WTC11 (cell line): ENCODE data around the gene ENTPD1. TPM values are rescaled to one million over a fixed set of nuclear protein-coding genes. Genes with fewer than 3 reads are reported as not detected.

Source experiments
- ATAC-seq: fragments of 200-7000 bp; cut with Tn5 transposase; 2 replicates; pipeline ENCODE4 v1.10.0; 2021; ENCODE audit warnings: mild to moderate bottlenecking, moderate library complexity
- CTCF ChIA-PET: fragments of 300-600 bp; sonication (Branson Sonifier 250); formaldehyde crosslinking; loops from one replicate; lab custom pipeline; 2021; ENCODE audit warnings: antibody characterized with exemption; lab: Charles Lee
- POLR2A ChIA-PET: fragments of 350-600 bp; sonication (Branson Sonifier 250); formaldehyde crosslinking; loops from one replicate; lab custom pipeline; 2021; ENCODE audit warnings: antibody characterized with exemption; lab: Charles Lee
- DNase-seq: peaks from one replicate; pipeline ENCODE4 v3.0.0; 2021; ENCODE audit warnings: low spot score
- H3K27ac Mint-ChIP-seq: 2 replicates; pipeline ENCODE4 v1.8.0; 2021; ENCODE audit warnings: mixed read lengths
- H3K27me3 Mint-ChIP-seq: 2 replicates; pipeline ENCODE4 v1.8.0; 2021; ENCODE audit warnings: low read depth, mild to moderate bottlenecking, moderate library complexity, mixed read lengths
- H3K36me3 Mint-ChIP-seq: 2 replicates; pipeline ENCODE4 v1.8.0; 2021; ENCODE audit warnings: mixed read lengths
- H3K4me1 Mint-ChIP-seq: 2 replicates; pipeline ENCODE4 v1.8.0; 2022; ENCODE audit warnings: mixed read lengths
- H3K4me3 Mint-ChIP-seq: 2 replicates; pipeline ENCODE4 v1.8.0; 2021; ENCODE audit warnings: mild to moderate bottlenecking, moderate library complexity, mixed read lengths
- H3K9me3 Mint-ChIP-seq: 2 replicates; pipeline ENCODE4 v1.8.0; 2021; ENCODE audit warnings: mixed read lengths
- ARID4B ChIP-seq: sonication (generic); formaldehyde crosslinking; IDR thresholded peaks from 2 replicates; pipeline ENCODE4 v1.8.0; 2023; ENCODE audit warnings: missing genetic modification reagents, mild to moderate bottlenecking, borderline replicate concordance
- ATF1 ChIP-seq: sonication (generic); formaldehyde crosslinking; IDR thresholded peaks from 2 replicates; pipeline ENCODE4 v1.8.1; 2023; ENCODE audit warnings: mild to moderate bottlenecking, moderate library complexity, missing genetic modification reagents
- ATF3 ChIP-seq: sonication (generic); formaldehyde crosslinking; conservative IDR thresholded peaks from 2 replicates; pipeline ENCODE4 v1.8.1; 2022; ENCODE audit warnings: mild to moderate bottlenecking, missing genetic modification reagents
- CREB1 ChIP-seq: sonication (generic); formaldehyde crosslinking; IDR thresholded peaks from 2 replicates; pipeline ENCODE4 v1.8.0; 2023; ENCODE audit warnings: mild to moderate bottlenecking, missing genetic modification reagents
- CREM ChIP-seq: sonication (generic); formaldehyde crosslinking; IDR thresholded peaks from 2 replicates; pipeline ENCODE4 v1.8.1; 2022; ENCODE audit warnings: mild to moderate bottlenecking, missing genetic modification reagents, moderate library complexity
- E2F5 ChIP-seq: sonication (generic); formaldehyde crosslinking; IDR thresholded peaks from 2 replicates; pipeline ENCODE4 v1.8.1; 2022; ENCODE audit warnings: mild to moderate bottlenecking, moderate library complexity, missing genetic modification reagents
- ESRRA ChIP-seq: sonication (generic); formaldehyde crosslinking; IDR thresholded peaks from 2 replicates; pipeline ENCODE4 v1.8.1; 2022; ENCODE audit warnings: mild to moderate bottlenecking, missing genetic modification reagents, borderline replicate concordance
- ETV6 ChIP-seq: sonication (generic); formaldehyde crosslinking; IDR thresholded peaks from 2 replicates; pipeline ENCODE4 v1.8.1; 2022; ENCODE audit warnings: mild to moderate bottlenecking, missing genetic modification reagents
- GABPB1 ChIP-seq: sonication (generic); formaldehyde crosslinking; IDR thresholded peaks from 2 replicates; pipeline ENCODE4 v1.8.1; 2023; ENCODE audit warnings: mild to moderate bottlenecking, missing genetic modification reagents
- GTF2I ChIP-seq: fragments of 250-450 bp; sonication (Bioruptor Pico); conservative IDR thresholded peaks from 2 replicates; pipeline ENCODE4 v1.4.0; 2021; ENCODE audit warnings: mild to moderate bottlenecking
- HMGXB4 ChIP-seq: sonication (generic); formaldehyde crosslinking; IDR thresholded peaks from 2 replicates; pipeline ENCODE4 v1.8.1; 2023; ENCODE audit warnings: mild to moderate bottlenecking, moderate library complexity, missing genetic modification reagents
- IRF2 ChIP-seq: sonication (generic); formaldehyde crosslinking; IDR thresholded peaks from 2 replicates; pipeline ENCODE4 v1.8.0; 2022; ENCODE audit warnings: low read depth, missing genetic modification reagents, borderline replicate concordance
- KAT7 ChIP-seq: sonication (generic); formaldehyde crosslinking; IDR thresholded peaks from 2 replicates; pipeline ENCODE4 v1.8.1; 2023; ENCODE audit warnings: missing genetic modification reagents, mild to moderate bottlenecking, borderline replicate concordance
- MXD4 ChIP-seq: fragments of 250-450 bp; sonication (Bioruptor Pico); IDR thresholded peaks from 2 replicates; pipeline ENCODE4 v1.8.0; 2021; ENCODE audit warnings: mild to moderate bottlenecking, moderate library complexity, borderline replicate concordance
- MYBL2 ChIP-seq: sonication (generic); formaldehyde crosslinking; IDR thresholded peaks from 2 replicates; pipeline ENCODE4 v1.8.1; 2023; ENCODE audit warnings: mild to moderate bottlenecking, moderate library complexity, missing genetic modification reagents
- NFATC4 ChIP-seq: fragments of 250-450 bp; sonication (Bioruptor Pico); IDR thresholded peaks from 2 replicates; pipeline ENCODE4 v1.9.0; 2021; ENCODE audit warnings: mild to moderate bottlenecking
- NFE2L1 ChIP-seq: sonication (generic); formaldehyde crosslinking; IDR thresholded peaks from 2 replicates; pipeline ENCODE4 v1.8.1; 2023; ENCODE audit warnings: missing genetic modification reagents
- OVOL2 ChIP-seq: fragments of 250-450 bp; sonication (Bioruptor Pico); IDR thresholded peaks from 2 replicates; pipeline ENCODE4 v1.9.0; 2021; ENCODE audit warnings: mild to moderate bottlenecking, borderline replicate concordance
- PRRX2 ChIP-seq: fragments of 250-450 bp; sonication (Bioruptor Pico); IDR thresholded peaks from 2 replicates; pipeline ENCODE4 v1.8.0; 2021; ENCODE audit warnings: mild to moderate bottlenecking
- RELA ChIP-seq: sonication (generic); formaldehyde crosslinking; IDR thresholded peaks from 2 replicates; pipeline ENCODE4 v1.8.1; 2022; ENCODE audit warnings: missing genetic modification reagents, mild to moderate bottlenecking, borderline replicate concordance
- RORB ChIP-seq: fragments of 250-450 bp; sonication (Bioruptor Pico); IDR thresholded peaks from 2 replicates; pipeline ENCODE4 v1.9.0; 2021; ENCODE audit warnings: mild to moderate bottlenecking
- SP1 ChIP-seq: sonication (generic); formaldehyde crosslinking; conservative IDR thresholded peaks from 2 replicates; pipeline ENCODE4 v1.8.1; 2022; ENCODE audit warnings: missing genetic modification reagents
- TEAD1 ChIP-seq: sonication (generic); formaldehyde crosslinking; IDR thresholded peaks from 2 replicates; pipeline ENCODE4 v1.8.0; 2022; ENCODE audit warnings: mild to moderate bottlenecking, missing genetic modification reagents
- ZNF121 ChIP-seq: sonication (generic); formaldehyde crosslinking; IDR thresholded peaks from 2 replicates; pipeline ENCODE4 v1.8.0; 2023; ENCODE audit warnings: missing genetic modification reagents
- ZNF232 ChIP-seq: sonication (generic); formaldehyde crosslinking; IDR thresholded peaks from 2 replicates; pipeline ENCODE4 v1.8.0; 2022; ENCODE audit warnings: mild to moderate bottlenecking, missing genetic modification reagents
- ZNF317 ChIP-seq: sonication (generic); formaldehyde crosslinking; IDR thresholded peaks from 2 replicates; pipeline ENCODE4 v1.8.1; 2023; ENCODE audit warnings: low read depth, mild to moderate bottlenecking, moderate library complexity, missing genetic modification reagents, borderline replicate concordance
- ZNF416 ChIP-seq: fragments of 250-450 bp; sonication (Bioruptor Pico); IDR thresholded peaks from 2 replicates; pipeline ENCODE4 v1.9.0; 2021; ENCODE audit warnings: mild to moderate bottlenecking, inconsistent platforms
- total RNA-seq: library from RNA; stranded (reverse); gene quantifications from 3 replicates; pipeline ENCODE4 v1.2.3, GENCODE V29; 2021
- TF ChIP-seq, protein P1 (sequence below): fragments of 250-450 bp; sonication (Bioruptor Pico); conservative IDR thresholded peaks from 2 replicates; pipeline ENCODE4 v1.9.0; 2021; ENCODE audit warnings: mild to moderate bottlenecking

Gene ENTPD1
- total RNA-seq, 1 experiment from 2014 or later = 2.3 TPM

GRCh38 chr10:95835149-95835860 is 79.3 kb downstream of the ENTPD1 start:
- TF ChIP-seq ZNF416 (CRISPR knock-in tag) = no peak
- no peak for TF ChIP-seq TEAD1 (CRISPR knock-in tag)
- no peak for TF ChIP-seq ATF3 (CRISPR knock-in tag)
- TF ChIP-seq ATF1 (CRISPR knock-in tag) = no peak
- TF ChIP-seq ZNF232 (CRISPR knock-in tag) = no peak
- no peak for TF ChIP-seq NFE2L1 (CRISPR knock-in tag)
- TF ChIP-seq PRRX2 = no peak
- no peak for TF ChIP-seq ZNF121 (CRISPR knock-in tag)
- no peak for TF ChIP-seq HMGXB4 (CRISPR knock-in tag)
- no peak for TF ChIP-seq GABPB1
- no peak for TF ChIP-seq MYBL2 (CRISPR knock-in tag)
- no peak for TF ChIP-seq SP1
- TF ChIP-seq ZNF317 = no peak
- no peak for TF ChIP-seq CREB1 (CRISPR knock-in tag)
- no peak for TF ChIP-seq MXD4
- TF ChIP-seq, protein P1, sequence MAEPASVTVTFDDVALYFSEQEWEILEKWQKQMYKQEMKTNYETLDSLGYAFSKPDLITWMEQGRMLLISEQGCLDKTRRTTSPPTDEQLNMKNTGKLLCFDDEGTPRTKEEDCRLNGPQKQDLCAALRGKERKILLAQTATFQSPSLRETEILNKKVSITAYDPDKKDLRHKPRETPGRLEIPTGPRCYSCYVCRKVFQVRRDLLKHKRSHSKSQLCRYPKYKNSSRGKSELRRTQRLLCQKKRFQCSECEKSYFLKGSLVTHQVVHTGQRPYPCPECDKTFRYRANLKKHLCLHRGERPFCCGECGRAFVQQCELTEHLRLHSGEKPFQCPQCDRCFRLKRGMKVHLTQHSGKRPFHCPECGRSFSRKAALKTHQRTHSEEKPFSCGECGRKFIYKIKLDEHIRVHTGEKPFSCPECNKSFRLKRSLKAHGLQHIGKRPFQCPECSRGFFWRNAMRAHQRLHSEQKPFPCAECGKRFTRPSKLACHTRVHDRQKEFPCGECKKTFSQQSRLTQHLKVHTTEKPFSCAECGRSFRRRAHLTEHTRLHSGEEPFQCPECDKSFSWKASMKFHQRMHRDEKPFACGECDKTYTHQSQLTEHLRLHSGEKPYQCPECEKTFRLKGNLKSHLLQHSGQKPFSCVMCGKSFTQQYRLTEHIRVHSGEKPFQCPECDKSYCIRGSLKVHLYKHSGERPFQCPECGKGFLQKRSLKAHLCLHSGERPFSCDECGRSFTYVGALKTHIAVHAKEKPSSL (CRISPR knock-in tag) = no peak
- TF ChIP-seq E2F5 (CRISPR knock-in tag) = no peak
- no peak for TF ChIP-seq ETV6 (CRISPR knock-in tag)
- no peak for TF ChIP-seq NFATC4 (CRISPR knock-in tag)
- no peak for TF ChIP-seq ESRRA (CRISPR knock-in tag)
- Mint-ChIP-seq H3K4me3 (no peak overlapping the region), H3K4me1 (peaks cover 12% of the 10 kb centered on the region), H3K27ac (no peak overlapping the region), H3K9me3 (peaks cover 4% of the 10 kb centered on the region; the same call in 1 of the 2 replicates), H3K36me3 (no peaks in the 10 kb centered on the region), H3K27me3 (no peaks in the 10 kb centered on the region)
- CTCF ChIA-PET = no interaction called here
- no peak for DNase-seq
- no peak for ATAC-seq
- POLR2A ChIA-PET = no interaction called here

- ChIA-PET CTCF (interaction anchor here (2.0 kb wide), 1 partner anchor 142 kb away, joined by 27 read pairs; the partner anchor contains the start of gene TCTN3), POLR2A (no interaction called here)
- Mint-ChIP-seq H3K27ac (no peak overlapping the region), H3K4me1 (peaks cover 12% of the 10 kb centered on the region), H3K27me3 (no peaks in the 10 kb centered on the region), H3K4me3 (no peak overlapping the region), H3K9me3 (peaks cover 4% of the 10 kb centered on the region; the same call in 1 of the 2 replicates), H3K36me3 (no peaks in the 10 kb centered on the region)
- no peak for ATAC-seq
- DNase-seq = no peak
- TF ChIP-seq RORB (CRISPR knock-in tag) (no peak), OVOL2 (no peak), CREM (CRISPR knock-in tag) (no peak), IRF2 (CRISPR knock-in tag) (no peak), ETV6 (CRISPR knock-in tag) (no peak), ZNF317 (no peak), ARID4B (CRISPR knock-in tag) (no peak), KAT7 (CRISPR knock-in tag) (no peak), GTF2I (CRISPR knock-in tag) (no peak), E2F5 (CRISPR knock-in tag) (no peak), RELA (no peak)
Measured at GRCh38 chr10:95835911-95836310, 79.9 kb downstream of the ENTPD1 start.
